ENCODE measurements around the gene MAGEA9B.
"Not testable (repeated sequence)": the region's sequence is repeated elsewhere in the genome, so short reads cannot be mapped to it uniquely, and the experiment has no call there.

GRCh38 chrX:149551245-149551938 lies 35.9 kb downstream of the MAGEA9B start:
- not testable (repeated sequence) for TF ChIP-seq CTCF (conservative IDR thresholded peaks at IDR 0.05; ENCODE audit: low read length); EZH2phosphoT487 (IDR thresholded peaks at IDR 0.05; ENCODE audit: borderline replicate concordance)

Measured in Loucy (cell line).